ENCODE results near the gene MPV17L2. TPM values are rescaled to one million over a fixed set of nuclear protein-coding genes. Genes with fewer than 3 reads are reported as not detected.
"Not testable (repeated sequence)": the region's sequence is repeated elsewhere in the genome, so short reads cannot be mapped to it uniquely, and the experiment has no call there.

Gene MPV17L2
- total RNA-seq, 2 experiments from 2014 or later, result 6.3 to 6.5 TPM

- Mint-ChIP-seq H3K9me3 (no peaks in the 10 kb centered on the region), H3K27ac (no peak overlapping the region), H3K4me3 (peak overlapping the region; percentile 27), H3K4me1 (ENCODE audit: low read depth) (peaks cover 25% of the 10 kb centered on the region), H3K27me3 (ENCODE audit: low read depth) (no peaks in the 10 kb centered on the region), H3K36me3 (ENCODE audit: low read depth) (peaks cover 4% of the 10 kb centered on the region)
- CTCF ChIA-PET, result interaction anchor here (0.6 to 1.2 kb wide), 6 partner anchors 11 to 174 kb away, joined by 3 to 6 read pairs (median 3); no protein-coding TSS in a partner anchor
- DNase-seq, result no peak
- intact Hi-C loops (cut with micrococcal nuclease), result no loop called here
Observed at GRCh38 chr19:18155095-18156087, 37.6 kb upstream of the MPV17L2 start.

- no peak for DNase-seq
- H3K4me3 Mint-ChIP-seq, result no peak overlapping the region
- CTCF ChIA-PET, result interaction anchor here (1.0 to 1.1 kb wide), 2 partner anchors 10 to 64 kb away, joined by 4 to 6 read pairs; no protein-coding TSS in a partner anchor
- H3K36me3 Mint-ChIP-seq (ENCODE audit: low read depth), result peaks cover 5% of the 10 kb centered on the region
- no peaks in the 10 kb centered on the region for H3K27me3 Mint-ChIP-seq (ENCODE audit: low read depth)
- no peak overlapping the region for H3K27ac Mint-ChIP-seq
- intact Hi-C loops (cut with micrococcal nuclease), result no loop called here
- H3K9me3 Mint-ChIP-seq, result no peaks in the 10 kb centered on the region
- peaks cover 26% of the 10 kb centered on the region for H3K4me1 Mint-ChIP-seq (ENCODE audit: low read depth)
Observed at GRCh38 chr19:18156268-18156667, 36.8 kb upstream of the MPV17L2 start.

GRCh38 chr19:18156841-18157464 lies 36.1 kb upstream of the MPV17L2 start:
- no peak overlapping the region for H3K27ac Mint-ChIP-seq
- intact Hi-C loops (cut with micrococcal nuclease), result no loop called here
- CTCF ChIA-PET, result interaction anchor here (1.1 kb wide), 1 partner anchor 10 kb away, joined by 4 read pairs; no protein-coding TSS in a partner anchor

GRCh38 chr19:18157465-18158063 lies 35.5 kb upstream of the MPV17L2 start:
- Mint-ChIP-seq H3K27me3 (ENCODE audit: low read depth) (no peaks in the 10 kb centered on the region), H3K36me3 (ENCODE audit: low read depth) (peaks cover 6% of the 10 kb centered on the region), H3K4me3 (no peak overlapping the region), H3K27ac (no peak overlapping the region), H3K9me3 (no peaks in the 10 kb centered on the region), H3K4me1 (ENCODE audit: low read depth) (peaks cover 22% of the 10 kb centered on the region)
- CTCF ChIA-PET, result interaction anchor here (0.7 to 1.0 kb wide), 2 partner anchors 17 to 110 kb away, joined by 3 read pairs; no protein-coding TSS in a partner anchor
- intact Hi-C loops (cut with micrococcal nuclease), result no loop called here
- DNase-seq, result no peak

More at GRCh38 chr19:18156841-18157464, 36.1 kb upstream of the MPV17L2 start:
- no peaks in the 10 kb centered on the region for H3K27me3 Mint-ChIP-seq (ENCODE audit: low read depth)
- peaks cover 25% of the 10 kb centered on the region for H3K4me1 Mint-ChIP-seq (ENCODE audit: low read depth)
- H3K9me3 Mint-ChIP-seq, result no peaks in the 10 kb centered on the region
- H3K36me3 Mint-ChIP-seq (ENCODE audit: low read depth), result peaks cover 5% of the 10 kb centered on the region
- DNase-seq, result no peak
- no peak overlapping the region for H3K4me3 Mint-ChIP-seq

- no peaks in the 10 kb centered on the region for H3K27me3 Mint-ChIP-seq (ENCODE audit: low read depth)
- H3K4me3 Mint-ChIP-seq, result no peak overlapping the region
- H3K4me1 Mint-ChIP-seq (ENCODE audit: low read depth), result peaks cover 22% of the 10 kb centered on the region
- DNase-seq, result no peak
- no peaks in the 10 kb centered on the region for H3K9me3 Mint-ChIP-seq
- intact Hi-C loops (cut with micrococcal nuclease), result no loop called here
- CTCF ChIA-PET, result interaction anchor here (1.0 kb wide), 1 partner anchor 16 kb away, joined by 3 read pairs; no protein-coding TSS in a partner anchor
- no peak overlapping the region for H3K27ac Mint-ChIP-seq
- peaks cover 10% of the 10 kb centered on the region for H3K36me3 Mint-ChIP-seq (ENCODE audit: low read depth)
Observed at GRCh38 chr19:18158467-18158866, 34.6 kb upstream of the MPV17L2 start.

GRCh38 chr19:18159059-18159616 lies 33.9 kb upstream of the MPV17L2 start:
- H3K4me3 Mint-ChIP-seq; intact Hi-C loops (cut with micrococcal nuclease); H3K9me3 Mint-ChIP-seq; DNase-seq; H3K27me3 Mint-ChIP-seq (ENCODE audit: low read depth); H3K27ac Mint-ChIP-seq: not testable (repeated sequence)
- CTCF ChIA-PET, result interaction anchor here (0.6 to 1.8 kb wide), 4 partner anchors 60 to 115 kb away, joined by 4 to 5 read pairs (median 4); no protein-coding TSS in a partner anchor
- H3K4me1 Mint-ChIP-seq (ENCODE audit: low read depth), result peaks cover 18% of the 10 kb centered on the region
- peaks cover 11% of the 10 kb centered on the region for H3K36me3 Mint-ChIP-seq (ENCODE audit: low read depth)

GRCh38 chr19:18159810-18160209 lies 33.2 kb upstream of the MPV17L2 start:
- H3K4me3 Mint-ChIP-seq, result no peak overlapping the region

DNA sequence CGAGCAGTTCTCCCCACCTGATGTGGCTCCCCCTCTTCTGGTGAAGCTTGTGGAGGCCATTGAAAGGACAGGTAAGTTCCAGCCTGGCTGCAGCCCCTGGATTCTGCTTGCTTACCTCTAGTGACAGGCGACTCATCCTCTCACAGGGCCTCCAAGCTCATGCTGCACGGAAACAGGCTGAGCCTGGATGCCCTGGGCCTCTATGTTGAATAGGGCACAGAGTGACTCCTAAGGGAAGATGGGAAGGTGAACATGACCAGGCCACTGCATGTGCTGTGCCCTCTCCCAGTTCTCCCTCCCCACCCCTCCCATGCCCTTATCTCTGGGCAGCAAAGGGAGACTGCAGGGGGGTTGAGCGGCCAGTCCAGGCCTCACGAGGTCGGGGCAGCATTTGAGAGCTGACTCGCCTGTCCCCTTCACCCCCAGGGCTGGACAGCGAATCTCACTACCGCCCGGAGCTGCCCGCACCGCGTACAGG lies 32.5 kb upstream of the MPV17L2 start:
- intact Hi-C loops (cut with micrococcal nuclease), result loop anchor here (2.0 kb wide), 1 partner anchor 44 kb away; the partner anchor contains the start of gene RAB3A
- no peaks in the 10 kb centered on the region for H3K9me3 Mint-ChIP-seq
- H3K36me3 Mint-ChIP-seq (ENCODE audit: low read depth), result peaks cover 11% of the 10 kb centered on the region

More at GRCh38 chr19:18159810-18160209, 33.2 kb upstream of the MPV17L2 start:
- CTCF ChIA-PET, result interaction anchor here (0.6 to 2.3 kb wide), 6 partner anchors 8 to 150 kb away, joined by 3 to 15 read pairs (median 4); no protein-coding TSS in a partner anchor
- no peaks in the 10 kb centered on the region for H3K9me3 Mint-ChIP-seq
- DNase-seq, result no peak
- intact Hi-C loops (cut with micrococcal nuclease), result loop anchor here (2.0 kb wide), 1 partner anchor 45 kb away; the partner anchor contains the start of gene RAB3A
- H3K27me3 Mint-ChIP-seq (ENCODE audit: low read depth), result no peaks in the 10 kb centered on the region
- H3K4me1 Mint-ChIP-seq (ENCODE audit: low read depth), result peaks cover 13% of the 10 kb centered on the region
- H3K27ac Mint-ChIP-seq, result no peak overlapping the region
- H3K36me3 Mint-ChIP-seq (ENCODE audit: low read depth), result peaks cover 11% of the 10 kb centered on the region

DNA sequence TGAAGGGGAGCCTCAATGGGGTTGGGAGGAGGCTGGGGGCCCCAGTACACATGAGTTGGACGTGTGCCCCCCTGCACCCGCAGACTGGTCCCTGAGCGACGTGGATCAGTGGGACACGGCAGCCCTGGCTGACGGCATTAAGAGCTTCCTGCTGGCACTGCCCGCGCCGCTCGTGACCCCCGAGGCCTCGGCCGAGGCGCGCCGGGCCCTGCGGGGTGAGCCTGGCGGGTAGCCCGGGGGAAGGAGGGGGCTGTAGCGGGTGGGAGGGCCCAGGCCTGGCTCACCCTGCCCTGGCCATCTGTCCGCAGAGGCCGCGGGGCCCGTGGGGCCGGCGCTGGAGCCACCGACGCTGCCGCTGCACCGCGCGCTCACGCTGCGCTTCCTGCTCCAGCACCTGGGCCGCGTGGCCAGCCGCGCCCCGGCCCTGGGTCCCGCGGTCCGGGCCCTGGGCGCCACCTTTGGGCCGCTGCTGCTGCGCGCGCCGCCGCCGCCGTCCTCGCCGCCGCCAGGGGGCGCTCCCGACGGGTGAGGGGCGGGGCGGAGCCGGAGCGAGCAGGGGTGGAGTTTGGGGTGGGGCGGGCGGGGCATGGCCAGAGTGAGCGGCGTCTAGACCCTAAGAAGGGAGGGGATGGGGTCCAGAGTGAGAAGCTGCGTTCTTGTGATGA lies 31.9 kb upstream of the MPV17L2 start:
- peaks cover 17% of the 10 kb centered on the region for H3K36me3 Mint-ChIP-seq (ENCODE audit: low read depth)
- CTCF ChIA-PET, result interaction anchor here (0.8 to 2.3 kb wide), 9 partner anchors 9 to 152 kb away, joined by 3 to 15 read pairs (median 4); partner anchors contain the start of gene MAST3
- no peaks in the 10 kb centered on the region for H3K9me3 Mint-ChIP-seq
- intact Hi-C loops (cut with micrococcal nuclease), result loop anchor here (1.0 to 2.0 kb wide), 2 partner anchors 8 to 44 kb away; partner anchors contain the start of genes PIK3R2 and RAB3A
- H3K27ac Mint-ChIP-seq, result no peak overlapping the region
- H3K27me3 Mint-ChIP-seq (ENCODE audit: low read depth), result no peaks in the 10 kb centered on the region
- peak overlapping the region; percentile 76 for H3K4me3 Mint-ChIP-seq
- DNase-seq, result peak; percentile 77
- peaks cover 10% of the 10 kb centered on the region for H3K4me1 Mint-ChIP-seq (ENCODE audit: low read depth)

More for the DNA sequence above, 32.5 kb upstream of the MPV17L2 start:
- Mint-ChIP-seq H3K4me3 (peak overlapping the region; percentile 76), H3K27me3 (ENCODE audit: low read depth) (no peaks in the 10 kb centered on the region), H3K4me1 (ENCODE audit: low read depth) (peaks cover 10% of the 10 kb centered on the region), H3K27ac (no peak overlapping the region)
- DNase-seq, result peak; percentile 32
- CTCF ChIA-PET, result interaction anchor here (0.6 to 2.3 kb wide), 7 partner anchors 9 to 151 kb away, joined by 3 to 15 read pairs (median 4); partner anchors contain the start of gene MAST3

- Mint-ChIP-seq H3K27me3 (ENCODE audit: low read depth) (no peaks in the 10 kb centered on the region), H3K4me1 (ENCODE audit: low read depth) (peaks cover 10% of the 10 kb centered on the region), H3K36me3 (ENCODE audit: low read depth) (peaks cover 20% of the 10 kb centered on the region), H3K27ac (no peak overlapping the region), H3K4me3 (peak overlapping the region; percentile 36), H3K9me3 (no peaks in the 10 kb centered on the region)
- CTCF ChIA-PET, result interaction anchor here (0.6 to 2.3 kb wide), 8 partner anchors 9 to 73 kb away, joined by 3 to 15 read pairs (median 4); partner anchors contain the start of gene MAST3
- intact Hi-C loops (cut with micrococcal nuclease), result loop anchor here (1.0 to 2.0 kb wide), 2 partner anchors 8 to 43 kb away; partner anchors contain the start of genes PIK3R2 and RAB3A
- DNase-seq, result no peak
Observed at GRCh38 chr19:18161636-18162002, 31.4 kb upstream of the MPV17L2 start.

All from activated naive CD4-positive, alpha-beta T cell treated with anti-CD3 and anti-CD28 coated beads for 36 hours (primary cell).